NCI-H82 treated with DMSO at 0.1 percent for 48 hours (cell line): ENCODE measurements around the gene SENP1.

Experiments used
- DNase-seq: peaks from one replicate; lab custom pipeline; 2025; ENCODE audit not compliant: unreplicated experiment; lab: John Stamatoyannopoulos, UW

Gene SENP1

DNA sequence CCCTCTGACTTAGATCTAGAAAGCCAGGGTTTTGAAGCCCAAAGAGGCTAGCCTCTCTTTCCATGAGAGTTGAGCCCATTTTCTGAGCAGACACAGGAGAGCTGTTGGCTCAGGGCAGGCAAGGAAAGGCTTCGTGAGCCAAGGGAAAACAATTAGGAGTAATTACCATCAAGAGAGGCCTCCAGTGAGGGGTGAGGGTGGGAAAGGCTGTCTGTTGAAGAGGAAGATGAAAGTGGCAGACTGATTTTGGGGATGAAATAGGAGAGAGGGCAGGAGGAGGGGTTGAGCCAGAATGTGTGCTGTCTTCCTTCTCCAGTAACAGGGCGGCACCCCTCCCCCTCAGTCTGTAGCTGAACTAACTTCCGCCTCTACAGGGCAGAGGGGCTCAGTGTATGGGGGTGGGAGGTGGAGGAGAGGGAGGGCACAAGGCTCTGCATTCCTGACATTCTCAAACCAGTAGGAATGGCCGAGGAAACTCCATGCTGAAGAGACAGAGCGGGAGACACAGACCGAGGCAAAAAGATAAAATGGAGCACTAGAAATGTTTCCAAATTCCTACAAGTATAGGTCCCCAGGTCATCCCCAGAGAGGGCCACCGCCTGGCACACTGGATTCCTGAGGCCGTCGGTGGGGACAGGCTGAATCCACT, 68.5 kb downstream of the SENP1 start:
- DNase-seq = no peak

DNA sequence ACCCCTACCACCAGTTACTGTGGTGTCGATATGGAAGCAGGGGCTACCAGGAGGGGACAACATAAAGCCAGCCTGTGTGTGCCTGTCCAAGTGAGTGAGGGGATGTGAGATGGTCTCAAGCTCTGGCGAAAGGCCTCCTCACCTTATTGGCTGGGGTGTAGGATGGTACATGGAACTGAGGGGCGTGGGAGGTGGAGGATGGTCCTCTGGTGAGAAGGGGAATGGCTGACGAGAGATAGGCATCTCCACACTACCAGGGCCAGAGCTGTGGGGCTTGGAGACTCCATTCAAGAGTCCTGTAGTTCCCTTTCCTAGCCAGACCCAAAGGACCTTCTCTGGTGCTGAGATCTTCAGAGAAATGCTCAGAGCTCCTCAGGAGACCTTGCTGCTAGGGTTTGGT, 69.1 kb downstream of the SENP1 start:
- no peak for DNase-seq

DNA sequence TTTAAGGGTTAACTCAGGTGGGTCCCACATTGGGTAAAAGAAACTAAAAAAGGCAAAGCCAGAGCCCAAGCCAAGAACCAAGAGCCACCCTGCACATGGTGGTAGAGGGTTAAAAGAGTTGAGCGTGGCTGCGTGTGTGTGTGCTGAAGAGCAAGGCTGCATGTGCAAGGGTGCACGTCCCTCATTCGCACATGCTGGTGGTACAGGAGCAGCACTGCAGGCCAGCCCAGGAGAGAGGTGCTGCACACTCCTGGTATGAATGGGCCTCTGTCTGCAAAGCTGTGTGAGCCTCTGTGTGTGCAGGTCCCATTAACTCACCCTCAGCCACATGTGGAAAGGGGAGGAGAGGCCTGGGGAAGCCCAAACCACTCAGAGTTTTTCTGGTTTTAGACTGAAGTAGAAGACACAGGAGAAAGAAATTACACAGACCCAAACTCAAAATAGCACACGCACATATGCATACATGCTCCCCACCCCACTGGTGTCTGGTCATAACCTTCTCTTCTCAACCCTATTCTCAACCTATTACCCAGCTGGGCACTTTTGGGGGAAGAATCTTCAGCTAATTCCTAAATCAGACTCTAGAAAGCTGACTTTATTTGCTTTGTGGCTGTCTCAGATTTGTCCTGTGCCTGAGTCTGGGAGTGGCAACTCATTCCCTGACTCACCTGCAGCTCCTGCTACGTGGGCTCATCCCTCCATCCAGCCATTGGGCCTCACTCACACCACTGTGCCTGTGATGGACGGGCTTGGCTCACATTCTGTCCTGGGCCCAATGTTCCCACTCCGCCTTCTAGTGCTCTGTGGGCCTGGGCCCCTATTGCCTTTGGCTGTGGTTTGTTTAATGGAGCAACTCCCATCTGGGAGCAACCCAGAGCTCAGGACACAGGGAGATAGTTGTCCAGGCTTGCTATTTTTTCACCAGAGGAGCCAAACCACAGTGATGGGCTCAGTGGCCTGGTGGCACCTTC, 70.8 kb downstream of the SENP1 start:
- DNase-seq = no peak

DNA sequence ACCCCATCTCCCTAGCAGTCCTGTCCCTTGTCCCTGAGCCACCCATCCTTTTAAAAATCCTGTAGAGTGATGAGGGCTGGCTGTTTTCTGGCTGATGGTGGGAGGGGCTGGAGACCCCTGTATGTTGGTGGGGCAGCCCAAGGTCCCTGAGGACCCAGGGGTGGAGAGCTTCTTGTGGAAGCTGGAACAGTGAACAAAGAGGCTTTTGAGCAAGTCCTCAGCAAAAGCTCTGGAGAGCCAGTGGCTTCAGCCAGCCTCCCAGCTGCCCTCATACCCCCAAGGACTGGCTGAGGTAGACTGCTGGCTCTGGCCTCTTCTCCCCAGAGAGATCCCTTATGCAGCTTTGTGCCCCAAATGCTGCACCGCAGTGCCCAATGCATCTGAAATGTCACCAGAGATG, 72.4 kb downstream of the SENP1 start:
- no peak for DNase-seq

DNA sequence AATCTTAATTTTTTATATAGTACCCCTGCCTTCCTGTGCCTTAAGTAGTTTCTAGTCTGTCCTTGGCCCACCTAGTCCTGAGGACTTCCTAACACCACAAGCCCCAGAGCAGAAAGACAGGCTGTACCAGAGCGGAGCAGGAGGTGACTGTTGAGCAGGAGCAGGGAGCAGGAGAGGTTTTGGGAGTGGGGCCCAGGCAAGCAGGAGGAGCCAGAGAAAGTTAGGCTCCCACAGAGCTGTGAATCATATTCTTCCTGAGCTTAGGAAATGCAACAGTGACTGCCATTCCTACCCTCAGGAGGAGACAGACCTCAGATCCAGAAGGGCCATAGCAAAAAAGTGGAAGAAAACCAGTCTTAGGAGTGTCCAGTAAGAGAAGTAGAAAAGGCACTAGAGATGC, 73.3 kb downstream of the SENP1 start:
- no peak for DNase-seq

DNA sequence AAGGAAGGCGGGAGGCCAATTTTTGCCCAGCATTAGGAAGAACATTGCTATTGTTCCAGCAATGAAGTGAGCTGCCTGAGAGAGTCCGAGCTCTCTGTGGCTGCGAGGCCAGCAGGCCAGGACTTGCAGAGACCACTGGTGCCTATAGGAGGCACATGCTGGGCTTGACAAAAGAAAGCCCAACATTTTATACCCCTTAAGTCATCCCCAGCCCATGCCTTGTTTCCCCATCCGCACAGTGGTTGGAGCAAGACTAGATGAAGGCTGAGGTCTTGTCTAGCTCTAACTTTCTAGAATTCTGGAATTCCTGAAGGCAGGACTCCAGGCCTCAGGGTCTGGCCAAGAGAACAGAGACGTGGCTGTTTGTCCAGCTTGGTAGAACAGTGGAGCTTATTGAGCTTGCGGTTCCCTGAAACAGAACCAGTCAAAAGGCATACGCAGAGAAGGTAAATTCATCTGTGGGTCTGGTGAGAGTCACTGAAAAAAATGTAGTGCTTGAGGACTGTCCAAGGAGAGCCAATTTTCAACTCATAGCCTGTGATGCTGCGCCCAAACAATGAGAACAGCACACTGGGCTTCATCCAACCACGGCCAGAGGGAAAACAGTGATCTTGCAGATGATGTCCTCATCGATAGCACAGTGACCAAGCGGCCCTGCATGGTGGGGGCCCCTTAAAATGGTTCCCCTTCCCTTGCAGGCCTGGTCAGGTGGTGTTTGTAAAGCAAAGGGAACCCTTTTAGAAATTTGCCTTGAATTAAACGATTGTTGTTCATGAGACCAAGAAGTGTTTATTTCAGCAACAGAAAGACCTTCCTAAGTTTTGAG, 74.5 kb downstream of the SENP1 start:
- DNase-seq = no peak

DNA sequence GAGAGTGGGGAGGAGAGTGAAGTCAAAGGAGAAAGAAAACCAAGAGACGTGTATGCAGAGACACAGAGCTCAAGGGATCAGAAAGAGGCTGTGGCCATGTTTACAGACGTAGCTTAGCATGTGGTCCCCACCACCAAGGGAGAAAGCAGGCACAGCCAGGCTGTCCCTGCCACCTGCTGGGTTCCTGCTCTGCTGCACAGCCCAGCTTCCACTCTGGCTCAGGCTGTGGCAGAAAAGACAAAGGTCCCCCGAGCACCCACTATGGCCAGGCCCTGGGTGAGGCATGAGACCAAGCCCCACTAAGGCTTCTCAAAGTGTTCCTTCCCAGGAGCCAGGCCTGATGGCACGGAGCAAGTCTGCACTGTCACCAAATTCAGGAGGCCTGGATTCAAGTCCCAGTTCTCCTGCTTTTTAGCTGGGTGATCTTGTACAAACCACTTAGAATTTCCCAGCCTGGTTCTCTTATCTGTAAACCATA, 75.7 kb downstream of the SENP1 start:
- DNase-seq = no peak

DNA sequence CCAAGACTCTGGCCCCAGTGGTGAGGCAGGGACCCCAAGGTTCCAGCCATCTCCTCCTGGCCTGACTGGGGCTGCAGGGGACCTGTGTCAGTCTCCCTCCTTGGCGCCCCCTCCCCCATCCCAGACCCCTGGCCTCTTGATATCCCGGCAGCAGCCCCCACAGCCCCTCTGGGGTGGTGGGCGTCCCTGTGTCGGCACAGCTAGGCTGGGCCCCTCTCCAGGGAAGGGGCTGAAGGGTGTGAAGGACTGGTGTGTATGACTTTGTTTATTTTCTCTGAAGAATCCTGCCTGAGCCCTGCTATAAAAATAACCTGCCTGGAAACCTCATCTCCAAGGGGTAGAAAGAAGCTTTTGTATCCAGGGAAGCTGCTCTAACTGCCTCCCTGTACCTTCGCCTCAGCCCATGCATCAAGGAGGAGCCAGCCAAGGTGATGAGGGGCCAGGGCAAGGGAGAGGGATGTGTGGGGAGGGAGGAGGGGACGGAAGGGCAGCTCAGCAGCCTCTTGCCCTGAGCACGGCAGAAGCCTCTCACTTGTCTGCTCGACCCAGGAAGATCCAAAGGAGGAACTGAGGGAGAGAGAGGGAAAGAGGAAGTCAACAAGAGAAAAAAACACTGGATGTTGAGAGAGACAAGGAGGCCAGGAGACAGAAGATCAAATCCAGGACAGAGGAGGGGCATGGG, 76.2 kb downstream of the SENP1 start:
- DNase-seq = no peak

DNA sequence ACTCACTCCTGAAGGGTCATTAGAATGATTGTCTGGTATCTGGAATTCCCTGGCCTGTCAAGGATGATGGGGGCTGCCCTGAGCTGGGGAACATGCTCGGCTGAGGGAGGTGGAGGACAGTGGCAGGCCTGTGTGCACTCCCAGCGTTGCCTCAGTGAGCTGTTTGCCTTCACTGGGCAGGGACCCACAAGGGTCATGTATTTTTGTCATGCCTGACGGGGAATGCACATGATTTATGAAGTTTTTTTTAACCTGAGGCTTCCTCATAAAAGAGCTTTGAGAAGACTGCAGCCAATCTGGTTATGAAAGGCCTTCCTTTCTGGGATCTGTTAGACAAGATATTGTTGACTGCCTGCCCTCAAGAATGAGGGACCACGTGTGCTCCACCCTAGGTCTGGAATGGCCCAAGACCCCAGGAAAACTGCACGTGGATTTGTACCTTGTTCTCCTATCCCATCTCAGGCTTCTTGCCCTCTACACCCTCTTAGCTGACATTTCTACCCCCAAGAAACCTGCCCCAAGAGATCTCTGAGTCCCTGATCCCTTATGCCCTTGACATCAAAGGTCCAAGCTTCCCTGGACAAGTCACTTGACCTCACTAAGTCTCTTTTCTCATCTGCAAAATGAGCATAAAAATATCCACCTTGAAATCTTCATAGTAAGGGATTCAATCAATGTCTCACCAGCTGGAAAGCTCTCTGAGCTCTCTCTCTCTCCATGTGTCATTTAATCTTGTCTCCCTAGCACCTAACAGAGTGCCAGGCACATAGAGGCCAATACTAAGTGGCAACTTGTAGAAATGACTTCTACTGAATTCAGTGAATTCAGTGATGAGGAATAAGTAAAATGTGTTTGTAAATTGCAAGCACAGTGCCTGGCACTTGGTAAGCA, 77.1 kb downstream of the SENP1 start:
- DNase-seq = no peak

DNA sequence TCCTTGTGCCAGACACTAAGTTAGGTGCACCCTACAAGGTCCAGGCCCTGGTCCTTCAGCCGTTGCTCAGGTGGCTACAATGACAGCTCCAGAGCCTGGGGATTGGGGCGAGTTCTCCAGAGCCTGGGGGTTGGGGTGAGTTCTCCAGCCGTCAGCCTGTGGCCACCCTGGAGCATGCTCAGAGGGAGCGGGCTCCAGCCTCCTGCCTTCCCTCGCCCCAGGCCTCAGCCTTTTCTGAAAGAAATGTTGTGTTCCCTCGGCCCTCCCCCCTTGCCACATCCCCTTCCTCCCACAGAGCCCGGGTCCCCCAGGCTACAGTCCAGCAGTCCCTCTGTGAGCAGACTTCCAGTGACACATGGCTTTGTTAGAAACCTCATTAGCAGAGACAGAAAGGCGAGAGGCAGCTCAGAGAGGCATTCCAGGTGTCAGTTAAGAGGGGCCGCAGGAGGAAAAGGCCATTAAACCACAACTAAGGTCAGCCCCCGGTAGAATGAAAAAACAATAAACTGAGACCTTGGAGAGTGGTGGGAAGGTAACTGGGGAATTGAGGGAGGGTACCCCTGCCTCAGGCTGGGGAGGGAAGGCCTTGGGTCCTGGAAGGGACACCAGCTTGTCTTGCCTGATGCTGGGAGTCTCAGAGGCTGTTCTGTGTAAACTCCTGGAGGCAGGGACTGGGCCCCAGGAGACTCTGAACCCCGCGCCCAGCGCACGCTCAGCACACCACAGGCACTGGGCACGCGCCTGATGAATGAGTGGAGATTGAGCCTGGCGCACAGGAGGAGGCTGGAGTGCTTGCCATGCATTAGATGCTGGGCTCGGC, 78.5 kb downstream of the SENP1 start:
- DNase-seq = no peak

DNA sequence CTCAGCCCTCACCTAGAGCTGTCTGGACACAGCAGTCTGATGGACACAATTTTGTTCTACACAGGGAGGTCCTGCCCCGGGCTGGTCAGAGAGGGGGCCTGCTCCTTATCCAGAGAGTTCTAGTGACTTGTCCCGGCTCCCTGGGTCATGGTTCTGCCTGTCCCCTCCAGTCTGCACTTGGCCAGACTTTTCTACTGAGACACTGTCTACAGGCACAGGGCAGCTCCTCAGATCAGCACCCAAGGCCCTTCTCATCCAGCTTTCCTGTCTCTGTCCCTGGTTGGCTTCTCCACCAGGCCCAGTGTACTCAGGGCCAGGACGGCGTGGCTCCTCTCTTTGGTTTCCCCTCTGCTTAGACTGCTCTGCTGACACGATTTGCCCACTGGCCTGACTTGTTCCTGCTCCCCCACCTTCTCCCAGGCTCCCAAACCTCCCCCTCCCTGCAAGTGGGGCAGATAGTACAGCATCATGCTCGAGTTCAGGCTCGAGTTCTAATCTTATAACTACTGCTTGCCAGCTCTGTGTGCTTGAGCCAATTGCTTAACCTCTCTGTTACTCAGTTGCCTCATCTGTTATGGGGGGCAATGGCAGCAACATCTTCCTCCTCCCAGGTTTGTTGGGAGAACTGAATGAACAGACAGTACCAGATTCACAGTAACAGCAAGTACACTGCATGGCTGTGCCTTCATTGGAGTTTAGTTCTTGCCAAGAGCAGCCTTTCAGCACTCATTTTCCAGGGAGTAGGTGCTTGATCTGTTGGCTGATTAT, 79.6 kb downstream of the SENP1 start:
- no peak for DNase-seq

DNA sequence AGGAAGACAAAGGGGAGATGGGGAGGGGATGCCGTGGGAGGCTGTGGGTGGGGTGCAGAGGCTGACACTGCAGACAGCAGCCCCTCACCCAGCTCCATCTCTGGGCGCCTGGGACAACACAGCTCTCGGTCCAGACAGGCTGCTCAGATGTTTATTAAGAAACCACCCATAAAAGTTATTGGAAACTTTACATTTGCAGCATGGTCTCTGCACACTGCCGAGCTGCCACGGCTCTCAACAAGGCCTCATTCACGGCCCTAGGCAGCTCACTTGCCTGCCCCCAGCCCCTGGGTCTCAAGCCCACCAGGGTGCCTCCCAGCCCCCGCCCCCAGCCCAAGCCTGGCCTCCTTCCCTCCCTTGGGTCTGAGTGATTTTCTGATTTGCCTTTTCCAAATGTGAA, 80.6 kb downstream of the SENP1 start:
- DNase-seq = no peak

DNA sequence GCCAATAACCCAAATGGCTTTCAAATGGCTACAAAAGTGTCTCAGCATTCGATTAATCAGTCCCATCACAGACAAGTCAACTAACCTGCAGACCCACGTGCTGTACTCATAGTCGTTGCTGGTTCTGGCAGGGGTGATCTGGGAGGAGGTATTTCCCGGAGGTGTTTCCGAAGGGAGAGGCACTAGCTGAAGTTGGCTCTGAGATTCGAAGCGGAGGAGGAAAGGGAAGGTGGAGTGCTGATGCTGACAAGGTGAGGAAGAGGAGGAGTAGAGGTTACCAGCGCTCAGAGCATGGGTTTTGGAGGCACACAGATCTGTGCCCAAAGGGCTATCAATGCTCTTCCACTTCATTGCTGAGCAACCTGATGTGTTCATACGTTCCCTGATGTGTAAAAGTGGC, 81.1 kb downstream of the SENP1 start:
- no peak for DNase-seq

DNA sequence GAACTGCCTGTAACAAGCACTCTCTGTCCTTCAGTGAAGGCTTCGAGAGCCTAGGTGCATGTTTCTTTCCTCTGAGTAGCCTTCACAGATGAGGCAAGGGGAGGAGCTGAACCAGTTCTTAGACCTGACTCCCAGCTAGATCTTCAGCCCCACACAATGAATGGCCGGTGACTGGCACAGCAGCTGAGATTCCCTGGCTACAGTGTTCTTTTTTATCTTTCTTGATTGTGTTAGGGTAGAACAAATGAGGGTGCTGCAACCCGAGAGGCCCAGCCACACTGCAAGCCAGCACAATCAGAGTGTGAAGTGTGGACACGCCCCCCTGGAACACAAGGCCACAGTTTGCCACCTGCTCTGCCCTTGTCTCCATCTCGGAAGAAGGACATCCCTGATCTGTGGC, 82.5 kb downstream of the SENP1 start:
- no peak for DNase-seq

DNA sequence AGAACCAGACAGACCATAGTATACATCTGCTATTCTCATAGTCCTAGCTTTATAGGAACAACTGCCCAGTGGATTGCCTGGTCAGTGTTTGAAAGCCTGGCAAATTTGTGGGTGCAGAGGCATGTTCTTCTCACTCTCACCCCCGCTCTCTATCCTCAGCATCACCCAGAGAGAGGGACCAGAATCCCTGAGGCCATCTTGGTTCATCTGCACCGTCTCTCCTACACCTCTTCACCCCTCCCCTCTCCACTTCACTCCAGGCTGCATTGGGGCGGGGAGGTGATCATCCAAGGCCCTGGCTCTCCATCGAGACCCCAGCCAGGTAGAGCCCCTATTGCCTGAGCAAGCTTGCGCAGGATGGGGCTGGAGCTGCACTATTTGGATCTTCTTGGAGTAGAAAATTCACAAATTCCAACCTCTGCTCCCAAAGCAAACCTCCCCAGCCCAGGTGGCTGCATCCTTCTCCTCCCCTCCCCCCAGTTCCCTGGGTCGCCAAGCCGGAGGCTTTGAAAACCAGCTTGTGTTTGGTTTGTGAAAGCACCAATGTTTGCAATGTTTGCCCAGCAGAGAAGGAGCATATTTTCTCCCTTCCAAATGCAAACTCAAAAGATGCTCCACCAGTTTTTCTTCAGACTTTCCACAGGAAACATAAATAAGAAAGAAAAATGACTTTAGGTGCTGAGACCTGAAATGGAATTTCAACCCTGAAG, 83.0 kb downstream of the SENP1 start:
- no peak for DNase-seq

DNA sequence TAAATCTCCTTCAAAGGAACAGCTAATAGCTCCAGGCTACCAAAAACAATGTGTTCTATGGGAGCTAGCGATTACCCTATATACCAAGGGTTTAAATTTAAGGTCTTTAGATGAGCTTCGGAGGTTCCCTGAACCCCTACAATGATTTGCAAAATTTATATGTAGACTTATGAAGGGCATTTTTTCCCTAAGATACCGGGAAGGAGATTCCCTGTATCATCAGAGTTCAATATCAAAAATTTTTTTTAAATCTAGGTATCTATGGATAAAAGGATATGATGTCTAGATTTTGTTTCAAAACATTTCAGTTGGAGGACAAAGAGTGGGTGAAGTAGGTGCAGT, 83.7 kb downstream of the SENP1 start:
- DNase-seq = no peak

DNA sequence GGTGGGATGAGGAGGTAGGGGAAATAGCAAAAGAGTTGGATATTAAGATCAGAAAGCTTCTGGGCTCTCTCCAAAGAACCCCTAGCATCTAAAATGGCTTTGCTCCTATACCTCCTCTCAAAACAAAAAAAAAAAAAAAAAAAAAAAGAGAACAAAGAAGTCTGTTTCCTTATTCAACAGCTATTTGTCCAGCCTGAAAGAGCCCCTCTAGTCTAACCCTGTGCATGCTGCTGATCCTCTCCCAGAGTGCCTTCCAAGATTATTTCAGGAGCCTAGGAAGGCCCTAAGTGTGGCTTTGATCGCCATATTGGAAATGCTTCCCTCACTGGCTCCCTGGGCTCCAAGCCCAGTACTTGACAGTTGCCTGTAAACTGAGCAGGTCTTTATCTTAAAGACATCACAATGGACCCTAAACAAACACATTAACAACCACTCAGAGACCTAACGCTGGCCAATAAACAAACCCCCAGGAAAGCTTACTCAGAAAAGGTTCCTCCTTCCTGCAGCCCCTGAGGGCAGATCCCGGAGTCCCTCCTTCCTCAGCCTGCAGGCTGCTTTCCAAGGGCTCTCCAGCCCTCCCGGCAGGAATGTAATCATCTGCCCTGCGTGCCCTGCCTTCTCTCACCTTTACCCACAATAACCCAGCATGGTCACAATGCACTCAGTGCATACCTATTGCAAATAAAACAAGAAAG, 84.2 kb downstream of the SENP1 start:
- no peak for DNase-seq
